GM04504 (cell line): ENCODE data around the gene CNIH3.
"Not testable (repeated sequence)": the region's sequence is repeated elsewhere in the genome, so short reads cannot be mapped to it uniquely, and the experiment has no call there.

Experiments
- DNase-seq: peaks from one replicate; pipeline ENCODE4 v3.0.0-alpha.2; 2012; ENCODE audit warnings: low read depth

The CNIH3 gene

GRCh38 chr1:224643653-224644052, 27.5 kb downstream of the CNIH3 start:
- DNase-seq: no peak

GRCh38 chr1:224644553-224645154, 28.5 kb downstream of the CNIH3 start:
- DNase-seq: no peak

- no peak for DNase-seq
Measured at GRCh38 chr1:224647449-224647848, 31.3 kb downstream of the CNIH3 start.

- no peak for DNase-seq
Measured at GRCh38 chr1:224650290-224650689, 34.2 kb downstream of the CNIH3 start.

GRCh38 chr1:224651188-224651587, 35.1 kb downstream of the CNIH3 start:
- no peak for DNase-seq

GRCh38 chr1:224656392-224656791, 40.3 kb downstream of the CNIH3 start:
- no peak for DNase-seq

GRCh38 chr1:224660074-224660473, 44.0 kb downstream of the CNIH3 start:
- no peak for DNase-seq

GRCh38 chr1:224662870-224663269, 46.8 kb downstream of the CNIH3 start:
- no peak for DNase-seq

GRCh38 chr1:224665016-224665415, 48.9 kb downstream of the CNIH3 start:
- DNase-seq: no peak

GRCh38 chr1:224666078-224666477, 50.0 kb downstream of the CNIH3 start:
- no peak for DNase-seq

GRCh38 chr1:224666913-224667312, 50.8 kb downstream of the CNIH3 start:
- DNase-seq: no peak

GRCh38 chr1:224668984-224669383, 52.9 kb downstream of the CNIH3 start:
- DNase-seq: no peak

GRCh38 chr1:224669403-224669802, 53.3 kb downstream of the CNIH3 start:
- DNase-seq: no peak

- no peak for DNase-seq
Measured at GRCh38 chr1:224670506-224670905, 54.4 kb downstream of the CNIH3 start.

GRCh38 chr1:224671076-224671475, 55.0 kb downstream of the CNIH3 start:
- DNase-seq: no peak

- no peak for DNase-seq
Measured at GRCh38 chr1:224673141-224673540, 57.0 kb downstream of the CNIH3 start.

GRCh38 chr1:224675590-224675989, 59.5 kb downstream of the CNIH3 start:
- DNase-seq: no peak

GRCh38 chr1:224676551-224676950, 60.4 kb downstream of the CNIH3 start:
- no peak for DNase-seq

GRCh38 chr1:224678168-224678567, 62.1 kb downstream of the CNIH3 start:
- no peak for DNase-seq

GRCh38 chr1:224679606-224680005, 63.5 kb downstream of the CNIH3 start:
- no peak for DNase-seq

GRCh38 chr1:224681816-224682215, 65.7 kb downstream of the CNIH3 start:
- no peak for DNase-seq

- DNase-seq: no peak
Measured at GRCh38 chr1:224683936-224684335, 67.8 kb downstream of the CNIH3 start.

- DNase-seq: no peak
Measured at GRCh38 chr1:224684979-224685425, 68.9 kb downstream of the CNIH3 start.

GRCh38 chr1:224686140-224686539, 70.0 kb downstream of the CNIH3 start:
- not testable (repeated sequence) for DNase-seq

GRCh38 chr1:224687465-224687864, 71.3 kb downstream of the CNIH3 start:
- no peak for DNase-seq
